ENCODE results near the gene TRIM62.
"Not testable (repeated sequence)": the region's sequence is repeated elsewhere in the genome, so short reads cannot be mapped to it uniquely, and the experiment has no call there.

The TRIM62 gene

DNA sequence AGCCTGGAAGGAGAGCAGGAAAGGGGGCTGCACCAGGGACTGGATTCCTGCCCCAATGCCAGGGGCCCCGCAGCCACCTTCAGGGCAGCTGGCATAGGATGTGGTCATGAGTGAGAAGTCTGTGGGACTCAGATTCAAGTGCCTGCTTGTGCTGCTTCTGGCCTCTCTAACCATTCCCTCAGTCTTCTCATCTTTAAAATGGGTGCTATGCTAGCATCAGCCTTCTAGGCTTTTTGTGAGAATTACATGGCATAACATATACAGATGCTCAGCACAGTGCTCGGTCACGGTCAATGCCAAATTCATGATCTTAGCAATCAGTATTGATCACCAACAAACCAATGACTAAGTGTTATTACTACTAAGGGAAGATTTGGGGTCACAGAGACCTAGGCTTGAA is 23.5 kb downstream of the TRIM62 start:
- DNase-seq: no peak

DNA sequence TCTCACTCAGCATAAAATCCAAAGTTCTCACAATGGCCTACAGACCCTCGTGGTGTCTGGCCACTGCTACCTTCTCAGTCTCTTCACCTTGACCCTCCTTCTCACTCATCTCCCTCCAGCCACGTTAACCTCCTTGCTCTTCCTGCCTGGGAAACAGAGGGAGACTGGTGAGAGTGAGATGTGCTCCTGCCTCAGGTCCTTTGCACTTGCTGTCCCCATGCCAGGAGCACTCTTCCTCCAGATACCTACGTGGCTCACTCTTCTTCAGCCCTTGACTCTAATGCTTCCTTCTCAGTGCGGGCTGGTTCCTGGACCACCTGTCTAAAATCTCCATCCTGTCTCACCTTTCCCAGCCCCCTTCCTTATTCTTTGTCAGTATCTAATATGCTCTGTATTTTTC is 24.7 kb downstream of the TRIM62 start:
- DNase-seq: no peak

GRCh38 chr1:33155877-33156538 is 25.8 kb downstream of the TRIM62 start:
- DNase-seq: no peak

- DNase-seq: no peak
Measured at GRCh38 chr1:33153650-33154049, 28.2 kb downstream of the TRIM62 start.

- DNase-seq: no peak
Measured at GRCh38 chr1:33152685-33153432, 29.0 kb downstream of the TRIM62 start.

- DNase-seq: no peak
Measured at GRCh38 chr1:33151116-33151515, 30.7 kb downstream of the TRIM62 start.

DNA sequence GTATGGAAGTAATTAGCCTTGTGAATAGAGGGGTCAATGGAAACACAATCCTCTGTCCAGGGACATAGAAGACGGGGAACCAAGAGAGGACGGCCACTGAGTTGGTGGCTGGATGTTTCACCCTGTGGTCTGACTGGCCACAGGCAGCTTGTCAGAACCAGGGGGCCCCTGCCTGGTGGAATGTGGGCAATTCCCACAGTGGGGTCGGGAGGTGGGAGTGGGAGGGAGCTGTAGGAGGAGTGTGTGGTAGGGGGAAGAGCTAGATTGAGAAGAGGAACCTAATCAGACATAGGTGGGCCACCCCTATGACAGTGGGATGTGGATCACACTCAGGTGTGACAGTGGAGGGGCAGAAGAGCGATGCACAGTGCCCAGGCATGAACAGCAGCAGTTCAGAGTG is 31.3 kb downstream of the TRIM62 start:
- no peak for DNase-seq

DNA sequence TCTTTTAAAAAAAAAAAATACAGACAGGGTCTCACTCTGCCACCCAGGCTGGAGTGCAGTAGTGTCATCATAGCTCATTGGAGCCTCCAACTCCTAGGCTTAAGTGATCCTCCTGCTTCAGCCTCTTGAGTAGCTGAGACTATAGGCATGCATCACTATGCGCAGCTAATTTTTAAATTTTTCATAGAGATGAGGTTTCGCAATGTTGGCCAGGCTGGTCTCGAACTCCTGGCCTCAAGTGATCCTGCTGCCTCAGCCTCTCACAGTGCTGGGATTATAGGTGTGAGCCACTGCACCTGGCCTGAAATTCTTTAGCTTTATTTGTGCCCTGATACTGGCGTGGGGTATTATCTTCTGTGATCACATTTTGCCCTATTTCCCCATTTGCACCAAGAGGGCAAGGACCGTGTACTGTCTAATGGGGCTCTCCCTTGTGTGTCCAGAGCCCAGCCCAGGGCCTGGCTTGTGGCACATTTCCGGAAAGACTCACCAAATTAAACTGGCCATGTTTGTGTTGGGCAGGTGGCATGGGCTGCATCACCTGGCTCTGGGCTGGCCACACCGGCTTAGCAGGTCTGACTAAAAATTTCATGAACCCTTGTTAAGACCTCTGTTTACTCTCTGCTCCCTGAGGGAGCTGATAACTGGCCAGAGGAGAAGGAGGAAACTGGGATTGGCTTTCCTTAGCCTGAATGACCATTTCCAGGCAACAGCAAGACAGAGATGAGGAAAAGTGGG is 32.2 kb downstream of the TRIM62 start:
- no peak for DNase-seq

DNA sequence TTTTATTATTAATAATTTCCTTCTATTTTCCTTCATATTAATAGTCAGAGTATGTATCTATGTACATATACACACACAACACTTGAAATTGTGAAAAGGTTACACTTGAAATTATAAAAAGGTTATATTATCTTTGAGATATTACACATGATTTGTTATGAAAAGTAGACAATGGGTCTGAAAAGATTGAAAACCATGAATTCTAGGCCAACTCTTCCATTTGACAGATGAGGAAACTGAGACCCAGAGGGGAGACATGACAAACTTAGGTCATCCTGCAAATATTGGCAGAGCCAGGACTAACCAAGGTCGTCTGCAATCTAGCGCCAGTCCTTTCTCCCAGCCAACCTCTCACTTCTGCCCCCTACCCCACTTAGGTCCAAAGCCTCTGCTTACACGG is 33.2 kb downstream of the TRIM62 start:
- DNase-seq: no peak

DNA sequence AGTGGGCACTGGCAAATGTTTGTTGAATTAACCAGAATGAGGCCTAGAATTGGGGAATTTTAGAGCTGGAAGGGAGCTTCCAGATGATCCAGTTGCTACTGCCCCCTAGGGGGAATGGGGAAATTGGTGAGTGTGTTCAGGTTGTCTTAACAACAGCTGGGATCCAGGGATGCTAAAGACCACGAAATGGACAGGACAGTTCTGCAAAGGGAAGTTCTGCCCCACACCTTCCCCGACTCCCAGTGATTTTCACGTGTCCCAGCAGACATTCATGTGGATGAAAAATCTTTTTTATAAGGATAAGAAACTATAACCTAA is 33.9 kb downstream of the TRIM62 start:
- no peak for DNase-seq

GRCh38 chr1:33147275-33147996 is 34.4 kb downstream of the TRIM62 start:
- no peak for DNase-seq

DNA sequence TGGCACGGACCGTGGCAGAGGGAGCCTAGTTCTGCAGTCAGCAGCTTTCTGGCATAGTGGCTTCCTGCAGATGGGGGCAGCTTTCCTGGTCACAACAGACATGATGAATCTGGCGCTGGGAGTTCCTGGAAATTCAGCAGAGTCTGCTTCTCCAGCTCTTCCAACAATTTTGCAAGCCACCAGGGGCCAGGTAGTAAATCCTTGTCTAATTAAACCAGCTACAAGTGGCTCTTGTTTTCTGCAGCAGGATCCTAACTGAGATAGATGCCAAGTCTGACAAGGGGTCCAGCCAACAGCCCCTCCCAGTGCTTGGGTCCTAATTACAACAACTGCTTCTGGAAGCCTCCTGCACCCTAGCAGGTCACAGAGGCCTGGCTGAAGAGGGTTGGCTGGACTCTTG is 35.8 kb downstream of the TRIM62 start:
- DNase-seq: no peak

GRCh38 chr1:33143698-33144097 is 38.1 kb downstream of the TRIM62 start:
- DNase-seq: no peak

DNA sequence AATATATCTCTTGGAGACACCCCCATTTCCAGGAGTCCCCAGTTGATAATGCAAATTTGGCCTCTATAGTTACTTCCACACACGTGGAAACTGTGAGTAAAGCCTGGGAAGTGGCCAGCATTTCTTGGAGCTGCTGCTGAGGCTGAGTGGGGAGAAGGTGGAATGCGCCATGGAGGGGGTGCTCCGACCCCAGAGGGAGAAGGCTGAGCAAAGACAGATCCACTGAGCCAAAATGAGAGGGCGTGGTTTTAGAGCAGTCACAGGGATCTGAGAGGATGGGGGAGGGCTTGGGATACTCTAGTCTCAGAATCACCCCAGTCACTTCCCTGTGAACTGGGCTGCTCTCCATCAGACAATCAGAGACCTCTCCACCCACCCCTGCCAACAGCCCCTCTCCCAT is 38.7 kb downstream of the TRIM62 start:
- DNase-seq: no peak

- no peak for DNase-seq
Measured at GRCh38 chr1:33142483-33143064, 39.3 kb downstream of the TRIM62 start.

- DNase-seq: no peak
Measured at GRCh38 chr1:33141781-33142180, 40.1 kb downstream of the TRIM62 start.

- DNase-seq: no peak
Measured at GRCh38 chr1:33141216-33141615, 40.6 kb downstream of the TRIM62 start.

DNA sequence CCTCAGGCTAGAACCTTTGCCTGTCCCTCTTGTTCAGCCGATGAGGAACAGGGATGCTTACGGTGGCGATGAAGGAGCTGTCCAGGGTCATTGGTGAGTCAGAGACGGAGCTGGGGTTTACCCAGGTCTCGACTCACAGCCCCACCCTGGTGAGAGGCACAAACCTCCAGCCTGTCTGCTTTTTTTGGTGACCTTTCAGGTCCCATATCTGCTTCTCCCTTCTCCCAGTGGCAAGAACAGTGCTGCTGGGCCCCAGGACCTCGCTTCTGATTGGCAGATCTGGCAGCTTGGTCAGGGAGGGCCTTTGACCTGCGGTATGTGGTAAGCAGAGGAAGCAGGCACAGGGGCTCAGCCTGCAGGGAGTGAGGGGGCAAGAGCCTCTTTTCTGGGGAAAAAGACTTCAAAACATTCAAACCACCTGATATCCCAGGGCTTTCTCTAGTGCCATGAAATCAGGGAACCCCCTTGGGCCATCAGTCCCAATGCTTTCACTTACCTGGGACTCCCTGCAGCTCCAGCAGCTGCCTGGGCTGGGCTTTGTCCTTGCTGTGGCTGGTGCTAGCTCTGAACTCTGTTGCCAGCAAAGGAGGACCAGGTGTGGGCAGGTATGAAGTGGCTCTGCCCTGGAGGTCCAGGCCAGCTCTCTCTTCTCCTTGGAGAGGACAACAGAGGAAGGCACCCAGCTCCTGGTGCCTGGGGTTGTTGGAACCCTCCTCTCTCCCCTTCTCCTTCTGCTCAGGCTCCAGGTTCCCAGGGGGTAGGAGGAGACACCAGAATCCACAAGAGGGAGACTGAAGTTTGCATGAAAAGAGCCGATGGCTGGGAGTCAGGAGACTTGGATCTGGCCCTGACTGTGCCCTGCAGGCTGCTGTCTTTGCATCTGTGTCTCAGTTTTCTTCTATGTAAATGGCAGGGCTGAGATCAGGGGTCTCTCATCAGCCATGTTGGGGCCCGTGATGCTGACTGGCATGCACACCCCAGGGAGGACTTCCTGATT is 41.4 kb downstream of the TRIM62 start:
- peak; percentile 14 for DNase-seq

DNA sequence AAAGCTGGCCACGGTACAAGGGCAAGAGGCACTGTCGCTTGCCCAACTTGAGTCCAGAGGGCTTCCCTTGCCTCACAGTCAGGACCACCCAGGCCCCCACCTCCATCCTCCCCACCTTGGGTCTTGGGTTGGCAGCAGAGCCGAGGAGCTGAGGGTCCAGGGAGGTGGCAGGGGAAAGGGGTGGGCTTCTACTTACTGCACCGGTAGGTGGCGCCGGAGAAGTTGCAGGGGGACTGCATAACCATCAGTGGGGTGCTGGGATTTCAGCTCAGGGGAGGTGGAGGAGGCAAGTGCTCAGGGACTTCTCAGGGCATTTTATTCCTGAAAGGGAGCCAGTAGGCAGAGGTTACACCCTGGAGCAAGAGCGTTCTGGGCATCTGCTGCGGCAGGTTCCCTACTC is 44.0 kb downstream of the TRIM62 start:
- DNase-seq: no peak

GRCh38 chr1:33136041-33136440 is 45.8 kb downstream of the TRIM62 start:
- not testable (repeated sequence) for DNase-seq

- no peak for DNase-seq
Measured at GRCh38 chr1:33133478-33134105, 48.3 kb downstream of the TRIM62 start.
